AG04449 (cell line): Measurements from ENCODE around the gene MPHOSPH9.
A peak's percentile ranks its signal among the peaks of the same experiment; 100 is the strongest.

Experiments
- CTCF ChIA-PET: fragments of 350-600 bp; formaldehyde crosslinking; extraction: SDS; loops from one replicate; lab custom pipeline; 2021; ENCODE audit warnings: antibody characterized with exemption; lab: Yijun Ruan, JAX
- POLR2A ChIA-PET: fragments of 400-600, 350-600 bp; formaldehyde crosslinking; extraction: SDS; loops from one replicate; lab custom pipeline; 2020; ENCODE audit warnings: antibody characterized with exemption, inconsistent platforms; lab: Yijun Ruan, JAX
- DNase-seq: peaks from one replicate; pipeline ENCODE4 v3.0.0-alpha.2; 2010; ENCODE audit warnings: low read depth, low spot score
- H3K4me3 ChIP-seq: 2 replicates; pipeline ENCODE4 v1.5.1; 2011; ENCODE audit warnings: low read depth, mild to moderate bottlenecking, control low read depth, low read length
- TF ChIP-seq, protein P1 (sequence below): IDR thresholded peaks from one replicate; pipeline ENCODE4 v1.5.1; 2011; ENCODE audit warnings: mild to moderate bottlenecking, moderate library complexity, low read length, control low read depth, inconsistent platforms; ENCODE audit not compliant: insufficient read depth; ENCODE audit errors: missing control alignments

Gene MPHOSPH9

DNA sequence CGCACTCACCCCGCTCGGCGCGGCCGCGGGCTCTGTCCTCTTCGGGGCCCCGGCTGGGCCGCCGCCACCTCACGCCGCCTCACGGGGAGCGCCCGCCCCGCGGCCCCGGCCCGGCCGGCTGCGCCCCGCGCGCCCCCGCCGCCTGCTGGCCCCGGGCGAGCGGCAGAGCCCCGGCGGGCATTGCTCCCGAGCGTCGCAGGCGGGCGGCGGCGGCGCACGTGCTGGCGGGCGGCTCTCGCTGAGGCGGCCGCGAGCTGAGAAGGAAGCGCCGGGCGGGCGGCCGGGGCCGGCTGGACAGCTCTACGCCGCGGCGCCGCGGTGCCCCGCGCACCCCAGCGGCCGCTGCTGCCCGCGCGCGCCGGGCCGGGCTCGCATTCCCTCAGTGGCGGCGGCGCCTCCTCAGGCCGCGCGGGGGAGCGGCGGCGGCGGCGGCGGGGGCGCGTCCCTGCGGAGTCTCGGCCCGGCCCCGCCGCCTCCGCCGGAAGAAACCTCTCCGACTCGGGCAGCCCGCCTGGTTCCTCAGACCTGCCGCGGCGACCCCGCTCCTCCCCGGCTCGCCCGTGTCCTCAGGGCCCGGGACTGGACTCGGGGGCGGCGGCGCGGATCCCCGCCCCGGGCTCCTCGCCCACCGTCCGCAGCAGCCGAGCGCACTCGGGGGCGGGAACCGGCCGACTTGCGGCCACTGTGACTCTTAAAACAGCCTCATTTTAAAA lies 82.0 kb downstream of the MPHOSPH9 start, which contains the start of gene PITPNM2:
Gene PITPNM2 (minus strand): TSS at position 347 of the 713 bp plus-strand sequence. CDS start 116,500 bp downstream, outside the sequence.
- CTCF ChIA-PET: interaction anchor here (0.6 to 6.1 kb wide), 8 partner anchors 11 to 108 kb away, joined by 3 to 36 read pairs (median 4); partner anchors contain the start of genes MPHOSPH9 and MTRFR
- TF ChIP-seq, protein P1, sequence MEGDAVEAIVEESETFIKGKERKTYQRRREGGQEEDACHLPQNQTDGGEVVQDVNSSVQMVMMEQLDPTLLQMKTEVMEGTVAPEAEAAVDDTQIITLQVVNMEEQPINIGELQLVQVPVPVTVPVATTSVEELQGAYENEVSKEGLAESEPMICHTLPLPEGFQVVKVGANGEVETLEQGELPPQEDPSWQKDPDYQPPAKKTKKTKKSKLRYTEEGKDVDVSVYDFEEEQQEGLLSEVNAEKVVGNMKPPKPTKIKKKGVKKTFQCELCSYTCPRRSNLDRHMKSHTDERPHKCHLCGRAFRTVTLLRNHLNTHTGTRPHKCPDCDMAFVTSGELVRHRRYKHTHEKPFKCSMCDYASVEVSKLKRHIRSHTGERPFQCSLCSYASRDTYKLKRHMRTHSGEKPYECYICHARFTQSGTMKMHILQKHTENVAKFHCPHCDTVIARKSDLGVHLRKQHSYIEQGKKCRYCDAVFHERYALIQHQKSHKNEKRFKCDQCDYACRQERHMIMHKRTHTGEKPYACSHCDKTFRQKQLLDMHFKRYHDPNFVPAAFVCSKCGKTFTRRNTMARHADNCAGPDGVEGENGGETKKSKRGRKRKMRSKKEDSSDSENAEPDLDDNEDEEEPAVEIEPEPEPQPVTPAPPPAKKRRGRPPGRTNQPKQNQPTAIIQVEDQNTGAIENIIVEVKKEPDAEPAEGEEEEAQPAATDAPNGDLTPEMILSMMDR: no peak
- peak within 1 kb of the TSS; percentile 62 for H3K4me3 ChIP-seq
- no peak for DNase-seq
- POLR2A ChIA-PET: interaction anchor here (0.6 to 2.3 kb wide), 5 partner anchors 82 to 171 kb away, joined by 3 to 8 read pairs (median 5); partner anchors contain the start of genes MPHOSPH9 and MTRFR

DNA sequence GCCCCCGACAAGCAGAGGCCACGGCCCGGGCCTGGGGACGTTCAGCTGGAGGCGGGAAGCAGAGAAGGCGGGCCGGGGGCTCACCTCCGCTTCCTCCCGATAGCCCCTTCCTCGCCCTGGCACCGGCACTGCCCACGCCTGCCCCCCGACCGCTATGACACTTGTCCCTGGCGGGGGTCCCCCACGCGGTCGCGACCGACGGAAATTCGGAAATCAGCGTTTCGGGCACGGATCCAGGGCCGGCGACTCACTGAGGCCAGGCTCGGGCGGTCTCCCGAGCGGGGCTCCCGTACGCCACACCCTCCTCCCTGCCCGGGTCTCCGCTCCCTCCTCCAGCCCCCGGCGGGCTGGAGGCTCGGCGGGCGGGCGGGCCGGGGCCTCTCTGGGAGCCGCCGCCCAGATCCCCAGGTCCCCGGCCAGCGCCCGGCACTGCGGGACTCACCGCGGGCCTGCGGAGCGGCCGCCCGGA lies 82.6 kb downstream of the MPHOSPH9 start:
- ChIA-PET POLR2A (interaction anchor here (0.6 to 2.3 kb wide), 5 partner anchors 24 to 149 kb away, joined by 3 to 8 read pairs (median 5); partner anchors contain the start of genes MPHOSPH9 and MTRFR), CTCF (interaction anchor here (0.6 to 6.1 kb wide), 8 partner anchors 12 to 110 kb away, joined by 3 to 36 read pairs (median 3); no protein-coding TSS in a partner anchor)
- H3K4me3 ChIP-seq: peak overlapping the region; percentile 62
- DNase-seq: no peak
- TF ChIP-seq, protein P1: no peak

DNA sequence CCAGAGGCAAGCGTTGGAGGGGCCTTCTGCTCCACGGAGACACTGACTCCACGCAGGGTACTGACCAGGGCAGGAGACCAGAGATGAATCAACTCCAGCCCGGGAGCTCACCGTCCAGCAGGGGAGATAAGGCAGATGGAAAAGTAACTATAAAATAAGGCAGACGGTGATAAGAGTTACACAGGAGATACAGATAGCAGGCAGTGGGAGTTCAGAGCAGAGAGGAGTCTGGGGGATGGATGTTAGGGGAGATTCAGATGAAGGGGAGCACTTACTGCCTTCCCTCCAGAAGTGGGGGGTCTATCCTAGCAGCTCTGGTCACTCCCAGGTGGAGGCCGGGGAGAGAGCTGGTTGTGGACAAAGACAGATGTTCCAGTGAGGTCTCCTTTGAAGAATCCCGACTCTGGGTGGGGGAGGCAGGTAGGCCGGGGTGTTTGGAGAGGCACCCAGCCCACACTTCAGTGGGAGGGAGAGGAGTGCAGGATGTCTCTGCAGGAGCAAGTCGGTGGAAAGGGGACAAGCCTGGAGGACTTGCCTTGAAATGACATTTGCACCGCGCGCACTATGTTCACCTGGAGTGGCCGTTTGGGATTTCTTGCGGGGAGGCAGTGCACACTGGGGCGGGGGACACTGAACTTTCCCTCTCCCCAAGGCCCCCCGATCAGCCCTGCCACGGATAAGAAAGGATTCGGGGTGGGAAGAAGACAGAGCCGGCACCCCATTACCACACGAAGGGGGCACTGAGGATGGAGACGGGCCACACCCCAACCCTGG lies 83.3 kb downstream of the MPHOSPH9 start:
- H3K4me3 ChIP-seq: peak overlapping the region; percentile 62
- POLR2A ChIA-PET: interaction anchor here (0.7 to 2.3 kb wide), 4 partner anchors 23 to 169 kb away, joined by 3 to 8 read pairs (median 4); partner anchors contain the start of genes ARL6IP4, MPHOSPH9 and MTRFR
- DNase-seq: no peak
- TF ChIP-seq, protein P1: no peak
- CTCF ChIA-PET: interaction anchor here (0.6 to 1.3 kb wide), 5 partner anchors 13 to 109 kb away, joined by 3 to 4 read pairs (median 3); no protein-coding TSS in a partner anchor

DNA sequence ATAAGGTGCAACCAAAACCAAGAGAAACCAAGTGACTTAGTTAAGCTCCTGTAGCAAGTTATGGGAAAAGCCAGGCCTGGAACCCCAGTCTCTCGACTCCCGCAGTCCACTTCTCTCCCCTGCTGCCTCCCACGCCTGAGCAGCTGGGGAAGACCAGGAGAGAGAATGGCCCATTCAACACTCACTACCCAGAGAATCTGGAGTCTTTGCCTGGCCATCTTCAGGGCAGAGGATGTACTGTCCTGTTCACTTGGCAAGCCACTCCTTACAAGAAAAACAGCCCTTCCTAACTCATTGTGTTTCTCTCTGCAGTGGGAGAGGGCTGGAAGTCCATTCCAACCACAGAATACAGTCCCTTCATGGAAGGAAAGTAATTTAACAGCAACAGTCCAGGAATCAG lies 83.9 kb downstream of the MPHOSPH9 start:
- ChIA-PET CTCF (interaction anchor here (0.9 to 1.3 kb wide), 3 partner anchors 13 to 109 kb away, joined by 3 to 4 read pairs (median 4); no protein-coding TSS in a partner anchor), POLR2A (interaction anchor here (0.7 to 1.7 kb wide), 3 partner anchors 23 to 169 kb away, joined by 3 to 6 read pairs (median 3); partner anchors contain the start of gene ARL6IP4)
- no peak for DNase-seq
- TF ChIP-seq, protein P1: no peak
- H3K4me3 ChIP-seq: no peak overlapping the region; the same call in 1 of the 2 replicates

DNA sequence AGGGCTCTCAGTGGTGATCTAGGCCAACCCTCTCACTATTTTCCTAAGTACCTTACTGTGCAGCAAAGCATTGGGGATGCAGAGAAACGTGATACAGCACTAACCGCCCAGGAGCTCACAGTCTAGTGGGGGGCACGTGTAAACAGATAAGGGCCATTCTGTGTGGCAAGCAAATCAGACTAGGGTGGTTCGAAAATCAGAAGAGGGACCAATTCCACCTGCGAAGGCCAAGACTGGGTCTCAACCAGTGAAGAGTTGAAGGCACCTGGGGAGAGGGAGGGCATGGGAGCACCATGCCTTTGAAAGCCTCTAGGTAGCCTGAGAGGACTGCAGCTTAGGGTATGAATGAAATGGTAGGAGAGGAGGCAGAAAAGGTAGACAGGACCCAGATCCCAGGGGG lies 84.3 kb downstream of the MPHOSPH9 start:
- no peak for DNase-seq
- ChIA-PET CTCF (interaction anchor here (1.0 kb wide), 1 partner anchor 14 kb away, joined by 4 read pairs; no protein-coding TSS in a partner anchor), POLR2A (no interaction called here)
- TF ChIP-seq, protein P1: no peak
- no peak overlapping the region for H3K4me3 ChIP-seq
